Psoas muscle (tissue), 8 donors: ENCODE measurements around the gene PARP15. TPM values are rescaled to one million over a fixed set of nuclear protein-coding genes. Genes with fewer than 3 reads are reported as not detected.

Experiments used
- ATAC-seq, 4 donors: fragments of 200-7000 bp; cut with Tn5 transposase; one replicate each; pipeline ENCODE4 v1.9.1; 2020; ENCODE audit warnings: moderate library complexity in 3 of 4, mild to moderate bottlenecking in 2 of 4
- DNase-seq, 2 donors: peaks; one replicate each; pipeline ENCODE4 v3.0.0-alpha.2; 2020
- H3K27ac ChIP-seq: fragments of 200-600 bp; one replicate; pipeline ENCODE4 v1.8.0; 2022
- H3K27me3 ChIP-seq, 3 donors: fragments of 200-600 bp in 1 of 3; one replicate each; pipeline versions ENCODE4 v1.6.1 to v1.8.0; 2013 to 2022; ENCODE audit warnings: low read length in 2 of 3, mild to moderate bottlenecking in 2 of 3, moderate library complexity in 1 of 3; ENCODE audit not compliant: insufficient read depth in 3 of 3
- H3K36me3 ChIP-seq, 2 donors: fragments of 200-600 bp in 1 of 2; one replicate each; pipeline versions ENCODE4 v1.6.1 to v1.8.0; 2013 to 2022; ENCODE audit warnings: low read depth in 1 of 2, mild to moderate bottlenecking in 1 of 2, moderate library complexity in 1 of 2; ENCODE audit not compliant: insufficient read depth in 1 of 2
- H3K4me1 ChIP-seq: fragments of 200-600 bp; one replicate; pipeline ENCODE4 v1.8.0; 2022
- H3K4me3 ChIP-seq: fragments of 200-600 bp; one replicate; pipeline ENCODE4 v1.8.0; 2022; ENCODE audit warnings: mild to moderate bottlenecking
- H3K9me3 ChIP-seq: fragments of 200-600 bp; one replicate; pipeline ENCODE4 v1.8.0; 2022
- WGBS, 3 donors: extraction: QIAGEN DNeasy Blood & Tissue Kit; methylation state at CpG; one replicate each; pipeline versions ENCODE4 v1.1.6 to v1.1.7; 2013; 5-methylcytosine and 5-hydroxymethylcytosine counted together
- intact Hi-C, 2 donors: fragments of 100-400 bp; cut with DNase I; formaldehyde crosslinking; loops; one replicate each; pipeline versions ENCODE4 v1.11.0 to v1.14.2; 2022
- polyA plus RNA-seq, 3 donors: library from polyadenylated mRNA; stranded (reverse); fragments of 200-250 nt; gene quantifications; one replicate each; pipeline ENCODE4 v1.2.3, GENCODE V29; 2013
- total RNA-seq, 4 donors: library from RNA; stranded (reverse); fragmentation: NEBNext Ultra II Directional in 2 of 4; extraction: Animal tissue kit (Norgen Biotek cat#: 25700) in 2 of 4; gene quantifications; one replicate each; pipeline versions ENCODE4 v1.2.1 to v1.2.4, GENCODE V29; 2021 to 2023
- TF ChIP-seq, protein P1 (sequence below): fragments of 200-600 bp; IDR thresholded peaks from one replicate; pipeline ENCODE4 v1.8.0; 2022; ENCODE audit warnings: antibody characterized with exemption
- donor health status: healthy with polysubstance abuse.
- donor health status: DM: no; HTN: no; CAD: no; lungs with moderate emphysema.
- donor health status: Bipolar disorder and iron deficiency.
- donor health status: healthy.
- donor health status: DM: yes; HTN: yes; CAD: no.
- donor health status: DM: no; HTN: no; CAD: no.
- donor health status: DM: no; HTN: no; CAD: no.
- donor health status: DM: yes; HTN: yes; CAD: no.

The PARP15 gene
- total and polyA plus RNA-seq, 7 donors = 0.11 to 1.0 (median 0.34) TPM

DNA sequence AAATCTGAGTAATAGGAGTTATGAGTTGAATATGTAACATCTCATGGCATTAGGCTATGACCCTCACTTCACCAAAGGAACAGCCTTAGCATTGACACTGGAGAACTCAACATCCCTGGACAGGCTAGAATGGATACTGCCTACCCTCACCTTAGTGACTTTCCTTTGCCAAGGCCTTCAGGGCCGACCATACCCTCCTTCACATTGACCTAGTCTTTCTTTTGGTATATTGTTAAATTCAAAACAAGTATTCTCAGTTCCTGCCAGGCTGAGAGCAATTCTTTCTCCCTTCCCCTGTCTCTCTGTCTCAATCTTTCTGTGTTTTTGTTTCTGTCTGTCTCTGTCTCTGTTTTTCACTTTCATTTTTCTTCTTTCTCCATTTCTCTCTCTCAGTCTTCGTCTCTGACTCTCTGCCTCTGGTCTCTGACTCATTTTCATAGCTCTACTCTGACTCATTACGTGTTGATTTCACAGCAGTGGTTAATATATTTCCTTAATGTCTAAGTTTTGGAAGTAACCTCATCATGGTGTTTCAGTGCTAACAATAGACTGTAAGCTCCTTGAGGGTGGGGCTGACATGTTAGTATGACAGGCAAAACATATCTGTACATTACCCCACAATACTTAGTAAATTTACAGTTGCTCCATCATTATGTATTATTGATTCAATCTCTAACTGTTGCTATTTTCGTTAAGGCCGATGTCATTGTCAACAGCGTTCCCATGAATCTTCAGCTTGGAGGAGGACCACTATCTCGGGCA is 32.5 kb downstream of the PARP15 start:
- DNase-seq (no peak), ATAC-seq (no peak)
- no peaks in the 10 kb centered on the region for H3K4me1 ChIP-seq
- H3K27me3 ChIP-seq = no peaks in the 10 kb centered on the region
- TF ChIP-seq, protein P1, sequence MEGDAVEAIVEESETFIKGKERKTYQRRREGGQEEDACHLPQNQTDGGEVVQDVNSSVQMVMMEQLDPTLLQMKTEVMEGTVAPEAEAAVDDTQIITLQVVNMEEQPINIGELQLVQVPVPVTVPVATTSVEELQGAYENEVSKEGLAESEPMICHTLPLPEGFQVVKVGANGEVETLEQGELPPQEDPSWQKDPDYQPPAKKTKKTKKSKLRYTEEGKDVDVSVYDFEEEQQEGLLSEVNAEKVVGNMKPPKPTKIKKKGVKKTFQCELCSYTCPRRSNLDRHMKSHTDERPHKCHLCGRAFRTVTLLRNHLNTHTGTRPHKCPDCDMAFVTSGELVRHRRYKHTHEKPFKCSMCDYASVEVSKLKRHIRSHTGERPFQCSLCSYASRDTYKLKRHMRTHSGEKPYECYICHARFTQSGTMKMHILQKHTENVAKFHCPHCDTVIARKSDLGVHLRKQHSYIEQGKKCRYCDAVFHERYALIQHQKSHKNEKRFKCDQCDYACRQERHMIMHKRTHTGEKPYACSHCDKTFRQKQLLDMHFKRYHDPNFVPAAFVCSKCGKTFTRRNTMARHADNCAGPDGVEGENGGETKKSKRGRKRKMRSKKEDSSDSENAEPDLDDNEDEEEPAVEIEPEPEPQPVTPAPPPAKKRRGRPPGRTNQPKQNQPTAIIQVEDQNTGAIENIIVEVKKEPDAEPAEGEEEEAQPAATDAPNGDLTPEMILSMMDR = no peak
- WGBS, 3 donors = 80 to 84% (median 82%) methylated on average over 7 of the region's 7 CpGs
- no peaks in the 10 kb centered on the region for H3K36me3 ChIP-seq
- intact Hi-C loops = no loop called here
- H3K27ac ChIP-seq = no peak overlapping the region
- no peaks in the 10 kb centered on the region for H3K9me3 ChIP-seq
- no peak overlapping the region for H3K4me3 ChIP-seq

DNA sequence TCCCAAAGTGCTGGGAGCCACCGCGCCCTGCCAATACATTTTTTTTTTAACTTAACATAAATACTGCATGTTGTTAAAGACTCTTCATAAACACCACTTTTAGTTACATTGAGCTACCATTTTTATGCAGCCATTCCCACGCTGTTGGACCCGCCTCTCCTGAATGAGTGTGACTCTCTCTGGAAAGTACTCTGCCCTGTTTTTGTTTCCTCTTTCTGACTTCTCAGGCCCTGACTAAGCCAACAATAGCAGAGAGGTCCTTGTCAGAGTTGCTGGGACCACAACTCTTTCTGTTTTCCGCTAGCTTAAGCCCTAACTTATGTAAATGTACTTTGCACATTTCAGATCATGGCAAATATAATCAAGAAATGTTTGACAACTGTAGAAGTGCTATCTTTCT is 35.2 kb downstream of the PARP15 start:
- no peak overlapping the region for H3K4me3 ChIP-seq
- DNase-seq = no peak
- H3K4me1 ChIP-seq = no peaks in the 10 kb centered on the region
- ATAC-seq = no peak
- TF ChIP-seq, protein P1 = no peak
- H3K36me3 ChIP-seq = no peaks in the 10 kb centered on the region
- intact Hi-C loops = no loop called here
- H3K27ac ChIP-seq = no peak overlapping the region
- WGBS, 3 donors = 96 to 99% (median 96%) methylated on average over 5 of the region's 5 CpGs
- H3K27me3 ChIP-seq = no peaks in the 10 kb centered on the region
- no peaks in the 10 kb centered on the region for H3K9me3 ChIP-seq

DNA sequence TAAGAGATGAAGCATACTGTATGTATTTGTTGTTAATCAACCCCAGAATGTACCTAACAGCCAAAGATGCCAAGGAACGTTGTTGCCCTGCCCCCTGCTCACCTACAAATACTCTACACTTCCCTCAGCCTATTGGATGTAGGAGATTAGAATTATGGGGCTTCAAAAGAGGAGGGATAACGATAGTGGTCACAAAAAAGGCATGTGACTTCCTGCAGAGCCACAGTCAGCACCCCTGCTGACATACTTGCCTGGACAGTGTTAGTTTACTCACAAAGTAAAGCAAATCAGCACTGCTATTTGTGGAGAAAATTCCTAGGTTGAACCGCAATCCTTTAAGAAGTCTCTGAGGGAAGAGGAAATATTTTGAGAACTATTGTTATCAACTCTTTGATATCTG is 37.9 kb downstream of the PARP15 start:
- Histone ChIP-seq H3K36me3 (no peaks in the 10 kb centered on the region), H3K4me1 (no peaks in the 10 kb centered on the region), H3K4me3 (no peak overlapping the region), H3K27me3 (no peaks in the 10 kb centered on the region), H3K9me3 (no peaks in the 10 kb centered on the region), H3K27ac (no peak overlapping the region)
- 51 to 55% (median 55%) methylated on average over 3 of the region's 3 CpGs for WGBS, 3 donors
- TF ChIP-seq, protein P1 = no peak
- ATAC-seq = no peak
- DNase-seq = no peak
- intact Hi-C loops = no loop called here

DNA sequence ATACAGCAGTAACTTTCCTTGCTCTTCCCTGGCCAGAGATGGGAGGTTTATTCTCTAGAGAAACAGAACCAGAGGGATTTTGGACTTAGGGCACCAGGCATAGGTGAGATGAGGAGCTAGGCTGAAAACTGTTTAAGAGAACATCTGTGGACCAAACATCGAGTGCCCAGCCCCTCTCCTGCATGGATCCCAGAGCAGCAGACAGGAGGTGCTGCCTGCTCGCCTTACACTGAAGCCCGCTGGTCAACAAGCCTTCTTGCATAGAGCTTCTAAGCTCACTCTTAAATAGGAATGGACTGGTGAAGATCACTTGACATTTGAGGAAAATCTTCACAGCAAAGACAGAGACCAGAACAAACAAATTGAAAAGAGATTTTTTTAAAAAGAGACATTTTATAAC is 41.2 kb downstream of the PARP15 start:
- no peak for DNase-seq

More for the DNA sequence above, 41.2 kb downstream of the PARP15 start:
- no peak overlapping the region for H3K27ac ChIP-seq
- H3K4me3 ChIP-seq = no peak overlapping the region
- no peaks in the 10 kb centered on the region for H3K27me3 ChIP-seq
- ATAC-seq = no peak
- no peaks in the 10 kb centered on the region for H3K36me3 ChIP-seq
- H3K9me3 ChIP-seq = no peaks in the 10 kb centered on the region
- WGBS, 3 donors = 61 to 75% (median 74%) methylated on average over 3 of the region's 3 CpGs
- TF ChIP-seq, protein P1 = no peak
- intact Hi-C loops = no loop called here
- no peaks in the 10 kb centered on the region for H3K4me1 ChIP-seq
